ENCODE results near the gene GPR25.

Gene GPR25

DNA sequence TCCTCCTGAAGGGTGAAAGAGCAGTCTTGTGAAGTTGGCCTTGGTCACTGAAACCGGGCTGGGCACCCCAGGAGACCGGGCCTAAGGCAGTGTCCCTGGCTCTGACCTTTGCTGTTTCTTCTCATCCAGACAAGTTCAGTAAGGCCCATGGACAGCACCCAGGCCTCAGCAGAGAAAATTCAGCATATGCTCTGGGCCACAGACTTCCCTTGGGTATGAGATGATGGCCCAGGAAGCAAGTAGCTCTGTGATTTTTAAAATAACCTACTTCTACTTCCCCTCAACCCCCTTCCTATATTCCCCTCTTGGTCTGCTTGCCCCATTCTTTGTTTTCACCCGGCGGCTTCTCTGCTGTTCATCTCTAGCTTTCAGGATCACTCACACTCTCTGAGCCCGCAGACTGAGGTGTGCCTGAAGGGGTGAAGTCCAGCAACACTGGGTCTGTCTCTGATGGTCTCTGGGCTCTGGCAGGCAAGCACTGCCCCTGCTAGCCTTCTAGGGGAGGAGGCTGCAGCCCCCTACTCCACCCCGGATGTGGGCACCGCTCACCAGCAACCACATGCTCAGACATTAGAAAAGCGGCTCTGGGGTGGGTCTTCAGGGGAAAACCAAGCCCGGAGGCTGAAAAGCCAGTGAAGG lies 2.9 kb upstream of the GPR25 start:
- Histone ChIP-seq H3K27me3 (ENCODE audit: control insufficient read depth in 1 of 2, insufficient read depth in 2 of 2, low read length in 2 of 2) (peaks cover 31 to 38% of the 10 kb centered on the region in 2 donors), H3K9me3 (ENCODE audit: control insufficient read depth in 1 of 2, low read length in 2 of 2) (no peaks in the 10 kb centered on the region), H3K36me3 (ENCODE audit: control insufficient read depth in 1 of 2, insufficient read depth in 2 of 2, low read length in 2 of 2) (no peaks in the 10 kb centered on the region), H3K4me1 (ENCODE audit: control insufficient read depth in 1 of 2, insufficient read depth in 2 of 2, low read length in 2 of 2) (peaks cover 7 to 11% of the 10 kb centered on the region in 2 donors), H3K4me3 (ENCODE audit: low read depth in 1 of 2, low read length in 2 of 2) (no peak overlapping the region), H3K9ac (ENCODE audit: low read depth in 1 of 2, low read length in 2 of 2) (no peak overlapping the region), H3K27ac (ENCODE audit: low read depth, low read length) (no peak overlapping the region)

GRCh38 chr1:200873116-200873670 lies 412 bp downstream of the GPR25 start:
- peaks cover 0 to 9% of the 10 kb centered on the region in 2 donors for H3K4me1 ChIP-seq (ENCODE audit: control insufficient read depth in 1 of 2, insufficient read depth in 2 of 2, low read length in 2 of 2)
- no peaks in the 10 kb centered on the region for H3K9me3 ChIP-seq (ENCODE audit: control insufficient read depth in 1 of 2, low read length in 2 of 2)
- no peak overlapping the region for H3K27ac ChIP-seq (ENCODE audit: low read depth, low read length)
- peaks cover 40 to 48% of the 10 kb centered on the region in 2 donors for H3K27me3 ChIP-seq (ENCODE audit: control insufficient read depth in 1 of 2, insufficient read depth in 2 of 2, low read length in 2 of 2)
- H3K4me3 ChIP-seq (ENCODE audit: low read depth in 1 of 2, low read length in 2 of 2): peak overlapping the region; percentile 9 to 59
- no peaks in the 10 kb centered on the region for H3K36me3 ChIP-seq (ENCODE audit: control insufficient read depth in 1 of 2, insufficient read depth in 2 of 2, low read length in 2 of 2)
- H3K9ac ChIP-seq (ENCODE audit: low read depth in 1 of 2, low read length in 2 of 2): no peak overlapping the region

- no peak overlapping the region for H3K27ac ChIP-seq (ENCODE audit: low read depth, low read length)
- no peak overlapping the region for H3K9ac ChIP-seq (ENCODE audit: low read depth in 1 of 2, low read length in 2 of 2)
- H3K9me3 ChIP-seq (ENCODE audit: control insufficient read depth in 1 of 2, low read length in 2 of 2): no peaks in the 10 kb centered on the region
- peaks cover 40 to 48% of the 10 kb centered on the region in 2 donors for H3K27me3 ChIP-seq (ENCODE audit: control insufficient read depth in 1 of 2, insufficient read depth in 2 of 2, low read length in 2 of 2)
- H3K4me3 ChIP-seq (ENCODE audit: low read depth in 1 of 2, low read length in 2 of 2): peak overlapping the region; percentile 9 to 59
- no peaks in the 10 kb centered on the region for H3K36me3 ChIP-seq (ENCODE audit: control insufficient read depth in 1 of 2, insufficient read depth in 2 of 2, low read length in 2 of 2)
- H3K4me1 ChIP-seq (ENCODE audit: control insufficient read depth in 1 of 2, insufficient read depth in 2 of 2, low read length in 2 of 2): peaks cover 0 to 9% of the 10 kb centered on the region in 2 donors
Measured at GRCh38 chr1:200873671-200874397, 1.1 kb downstream of the GPR25 start.

DNA sequence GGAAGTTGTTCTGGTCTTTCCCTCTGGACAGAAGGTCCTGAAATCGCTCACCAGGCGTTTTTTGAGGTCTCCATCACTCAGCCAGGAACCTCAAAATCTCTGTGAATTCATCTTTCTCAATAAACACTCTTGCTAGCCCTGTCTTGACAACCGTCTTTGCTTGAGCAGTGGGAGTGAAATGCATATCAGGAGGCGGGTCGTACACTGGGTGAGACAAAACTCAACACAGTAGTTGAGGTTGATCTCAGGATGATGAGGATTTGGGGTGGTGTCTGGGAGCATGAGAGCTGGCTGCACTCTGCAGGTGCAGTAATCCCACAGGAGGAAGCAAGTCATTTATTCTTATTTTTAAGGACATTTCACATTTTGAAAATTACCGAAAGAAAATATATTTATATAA lies 1.9 kb downstream of the GPR25 start:
- Histone ChIP-seq H3K36me3 (ENCODE audit: control insufficient read depth in 1 of 2, insufficient read depth in 2 of 2, low read length in 2 of 2) (no peaks in the 10 kb centered on the region), H3K9me3 (ENCODE audit: control insufficient read depth in 1 of 2, low read length in 2 of 2) (no peaks in the 10 kb centered on the region), H3K27ac (ENCODE audit: low read depth, low read length) (no peak overlapping the region), H3K4me3 (ENCODE audit: low read depth in 1 of 2, low read length in 2 of 2) (no peak overlapping the region), H3K27me3 (ENCODE audit: control insufficient read depth in 1 of 2, insufficient read depth in 2 of 2, low read length in 2 of 2) (peaks cover 40 to 48% of the 10 kb centered on the region in 2 donors), H3K4me1 (ENCODE audit: control insufficient read depth in 1 of 2, insufficient read depth in 2 of 2, low read length in 2 of 2) (peaks cover 0 to 9% of the 10 kb centered on the region in 2 donors), H3K9ac (ENCODE audit: low read depth in 1 of 2, low read length in 2 of 2) (no peak overlapping the region)

DNA sequence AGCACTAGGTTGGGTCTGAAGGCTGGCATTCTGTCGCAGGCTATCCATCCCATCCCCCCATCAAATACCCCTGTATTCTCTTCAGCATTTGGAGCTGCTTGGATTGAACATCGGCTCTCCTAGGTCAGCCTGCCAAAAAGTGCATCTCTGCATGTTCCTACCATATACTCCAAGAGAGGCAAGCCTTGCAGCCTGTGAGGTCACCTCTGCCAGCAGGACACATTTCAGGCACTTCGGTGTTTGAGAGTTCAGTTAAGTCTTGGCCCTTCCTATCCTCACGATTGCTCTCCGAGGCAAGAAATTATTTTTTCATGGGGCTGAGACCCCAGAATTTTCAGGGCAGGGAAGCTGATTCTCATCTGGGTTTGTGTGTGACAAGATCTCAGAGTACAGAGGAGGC lies 2.6 kb downstream of the GPR25 start:
- Histone ChIP-seq H3K9ac (ENCODE audit: low read depth in 1 of 2, low read length in 2 of 2) (no peak overlapping the region), H3K27me3 (ENCODE audit: control insufficient read depth in 1 of 2, insufficient read depth in 2 of 2, low read length in 2 of 2) (peaks cover 40 to 48% of the 10 kb centered on the region in 2 donors), H3K36me3 (ENCODE audit: control insufficient read depth in 1 of 2, insufficient read depth in 2 of 2, low read length in 2 of 2) (no peaks in the 10 kb centered on the region), H3K4me1 (ENCODE audit: control insufficient read depth in 1 of 2, insufficient read depth in 2 of 2, low read length in 2 of 2) (peaks cover 0 to 9% of the 10 kb centered on the region in 2 donors), H3K9me3 (ENCODE audit: control insufficient read depth in 1 of 2, low read length in 2 of 2) (no peaks in the 10 kb centered on the region), H3K4me3 (ENCODE audit: low read depth in 1 of 2, low read length in 2 of 2) (no peak overlapping the region), H3K27ac (ENCODE audit: low read depth, low read length) (no peak overlapping the region)

DNA sequence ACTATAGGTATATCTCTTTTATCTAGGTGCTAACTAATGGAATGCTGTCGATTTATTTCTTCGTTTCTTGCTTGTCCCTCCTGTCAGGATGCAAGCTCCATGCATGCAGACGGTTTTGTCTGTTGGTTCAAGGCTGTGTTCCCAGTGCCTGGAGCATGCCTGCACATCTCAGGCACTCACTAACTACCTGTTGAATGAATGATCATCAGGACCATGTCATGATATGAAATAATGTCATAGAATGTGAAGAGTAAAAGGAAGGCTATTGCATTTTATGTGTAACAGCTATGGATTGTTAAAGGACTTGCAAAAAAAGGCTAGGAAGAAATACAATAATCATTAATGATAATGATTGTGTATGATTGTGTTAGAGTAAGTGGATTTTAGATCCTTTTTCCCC lies 4.2 kb downstream of the GPR25 start:
- Histone ChIP-seq H3K4me1 (ENCODE audit: control insufficient read depth in 1 of 2, insufficient read depth in 2 of 2, low read length in 2 of 2) (peaks cover 0 to 9% of the 10 kb centered on the region in 2 donors), H3K9me3 (ENCODE audit: control insufficient read depth in 1 of 2, low read length in 2 of 2) (no peaks in the 10 kb centered on the region), H3K9ac (ENCODE audit: low read depth in 1 of 2, low read length in 2 of 2) (no peak overlapping the region), H3K27ac (ENCODE audit: low read depth, low read length) (no peak overlapping the region), H3K36me3 (ENCODE audit: control insufficient read depth in 1 of 2, insufficient read depth in 2 of 2, low read length in 2 of 2) (no peaks in the 10 kb centered on the region), H3K27me3 (ENCODE audit: control insufficient read depth in 1 of 2, insufficient read depth in 2 of 2, low read length in 2 of 2) (peaks cover 37% of the 10 kb centered on the region in 2 donors), H3K4me3 (ENCODE audit: low read depth in 1 of 2, low read length in 2 of 2) (no peak overlapping the region)

DNA sequence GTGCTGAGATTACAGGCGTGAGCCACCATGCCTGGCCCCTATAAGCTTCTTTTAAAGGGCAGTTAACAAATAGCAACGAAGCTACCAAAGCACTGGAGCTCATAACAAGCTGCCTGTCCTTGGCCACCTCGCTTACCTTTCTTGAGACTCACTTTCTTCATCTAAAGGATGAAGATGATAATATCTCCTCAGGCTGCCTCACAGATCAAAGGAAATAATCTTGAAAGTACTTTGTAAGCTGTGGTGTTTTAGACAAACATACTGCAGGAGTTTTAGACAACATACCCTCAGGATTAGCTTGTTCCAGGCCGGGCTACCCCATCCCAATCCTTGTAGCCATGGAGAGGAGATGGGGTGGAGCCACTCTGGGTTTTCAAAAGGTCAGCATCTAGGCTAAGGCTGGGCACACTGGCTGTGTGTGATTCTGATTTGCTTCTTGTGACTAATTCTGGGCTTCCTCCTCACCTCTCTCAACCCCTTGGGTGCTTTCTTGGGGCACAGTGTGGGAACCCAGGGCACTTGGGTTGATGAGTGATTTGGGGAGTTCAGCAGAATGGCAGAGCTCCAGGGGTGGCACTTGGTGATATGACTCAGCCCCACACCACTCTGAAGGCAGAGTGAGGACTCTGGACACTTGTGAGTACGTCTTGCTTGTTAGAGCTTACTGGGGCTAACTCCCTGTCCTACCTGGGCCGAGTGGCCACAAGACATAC lies 5.2 kb downstream of the GPR25 start:
- peaks cover 27 to 28% of the 10 kb centered on the region in 2 donors for H3K27me3 ChIP-seq (ENCODE audit: control insufficient read depth in 1 of 2, insufficient read depth in 2 of 2, low read length in 2 of 2)

DNA sequence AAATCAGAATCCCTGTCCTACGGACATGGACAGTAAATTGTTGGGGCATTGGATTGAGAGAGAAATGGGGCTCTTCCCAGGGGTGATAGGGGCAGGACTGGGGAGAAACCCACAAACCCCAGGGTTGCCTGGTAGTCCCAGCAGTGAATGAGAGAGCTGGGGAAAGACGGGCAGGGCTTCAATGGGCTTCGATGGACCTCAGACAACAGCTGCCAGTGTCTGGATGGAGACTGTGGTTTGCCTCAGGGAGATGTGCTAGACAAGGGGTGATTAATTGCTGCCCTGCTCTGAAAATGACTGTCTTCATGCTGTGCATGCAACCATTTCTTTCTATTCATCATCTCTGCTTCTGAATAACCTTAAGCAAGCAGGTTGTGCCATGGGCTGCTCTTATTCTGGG lies 7.4 kb downstream of the GPR25 start:
- Histone ChIP-seq H3K36me3 (ENCODE audit: control insufficient read depth in 1 of 2, insufficient read depth in 2 of 2, low read length in 2 of 2) (no peaks in the 10 kb centered on the region), H3K9ac (ENCODE audit: low read depth in 1 of 2, low read length in 2 of 2) (no peak overlapping the region), H3K9me3 (ENCODE audit: control insufficient read depth in 1 of 2, low read length in 2 of 2) (no peaks in the 10 kb centered on the region), H3K27ac (ENCODE audit: low read depth, low read length) (no peak overlapping the region), H3K4me3 (ENCODE audit: low read depth in 1 of 2, low read length in 2 of 2) (no peak overlapping the region), H3K27me3 (ENCODE audit: control insufficient read depth in 1 of 2, insufficient read depth in 2 of 2, low read length in 2 of 2) (peaks cover 8% of the 10 kb centered on the region in 2 donors), H3K4me1 (ENCODE audit: control insufficient read depth in 1 of 2, insufficient read depth in 2 of 2, low read length in 2 of 2) (no peaks in the 10 kb centered on the region)

More for the DNA sequence above, 5.2 kb downstream of the GPR25 start:
- Histone ChIP-seq H3K9me3 (ENCODE audit: control insufficient read depth in 1 of 2, low read length in 2 of 2) (no peaks in the 10 kb centered on the region), H3K27ac (ENCODE audit: low read depth, low read length) (no peak overlapping the region), H3K4me1 (ENCODE audit: control insufficient read depth in 1 of 2, insufficient read depth in 2 of 2, low read length in 2 of 2) (peaks cover 0 to 7% of the 10 kb centered on the region in 2 donors), H3K36me3 (ENCODE audit: control insufficient read depth in 1 of 2, insufficient read depth in 2 of 2, low read length in 2 of 2) (no peaks in the 10 kb centered on the region), H3K4me3 (ENCODE audit: low read depth in 1 of 2, low read length in 2 of 2) (no peak overlapping the region), H3K9ac (ENCODE audit: low read depth in 1 of 2, low read length in 2 of 2) (no peak overlapping the region)

DNA sequence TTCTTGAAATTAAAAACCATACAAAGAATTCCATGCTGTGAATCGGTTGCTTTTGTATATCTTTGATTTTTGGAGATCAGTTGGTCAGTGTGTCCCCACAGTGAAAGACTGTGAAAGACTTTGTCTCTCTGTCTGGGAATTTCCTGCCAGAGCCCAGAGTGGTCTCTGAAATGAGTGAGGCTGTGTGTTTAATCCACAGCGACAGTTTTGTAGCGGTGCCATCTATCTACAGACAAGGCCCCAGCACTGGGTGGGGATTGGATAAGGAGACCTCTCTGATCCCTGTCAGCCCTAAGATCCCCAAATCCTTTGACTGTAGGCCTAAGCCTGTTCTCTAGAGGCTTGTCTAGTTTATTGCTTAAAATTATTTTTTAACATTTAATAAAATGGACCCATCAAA lies 10.3 kb downstream of the GPR25 start:
- H3K9ac ChIP-seq (ENCODE audit: low read depth in 1 of 2, low read length in 2 of 2): no peak overlapping the region
- peaks cover 0 to under 1% of the 10 kb centered on the region in 2 donors for H3K4me1 ChIP-seq (ENCODE audit: control insufficient read depth in 1 of 2, insufficient read depth in 2 of 2, low read length in 2 of 2)
- H3K36me3 ChIP-seq (ENCODE audit: control insufficient read depth in 1 of 2, insufficient read depth in 2 of 2, low read length in 2 of 2): no peaks in the 10 kb centered on the region

More for the DNA sequence above, 10.3 kb downstream of the GPR25 start:
- H3K27ac ChIP-seq (ENCODE audit: low read depth, low read length): no peak overlapping the region
- H3K27me3 ChIP-seq (ENCODE audit: control insufficient read depth in 1 of 2, insufficient read depth in 2 of 2, low read length in 2 of 2): no peaks in the 10 kb centered on the region
- H3K4me3 ChIP-seq (ENCODE audit: low read depth in 1 of 2, low read length in 2 of 2): no peak overlapping the region
- no peaks in the 10 kb centered on the region for H3K9me3 ChIP-seq (ENCODE audit: control insufficient read depth in 1 of 2, low read length in 2 of 2)
